ENCODE measurements around the gene SMAD3.
"Not testable (repeated sequence)": the region's sequence is repeated elsewhere in the genome, so short reads cannot be mapped to it uniquely, and the experiment has no call there.

SMAD3 gene

GRCh38 chr15:67067930-67068551 is 2.6 kb downstream of the SMAD3 start:
- peaks cover 56% of the 10 kb centered on the region for H3K4me1 ChIP-seq (ENCODE audit: control insufficient read depth, insufficient read depth, low read length)
- no peaks in the 10 kb centered on the region for H3K27me3 ChIP-seq (ENCODE audit: control insufficient read depth, insufficient read depth, low read length)
- H3K36me3 ChIP-seq (ENCODE audit: control insufficient read depth, insufficient read depth, low read length): no peaks in the 10 kb centered on the region
- H3K4me3 ChIP-seq (ENCODE audit: low read length): peak overlapping the region; percentile 88
- peak overlapping the region; percentile 93 for H3K9ac ChIP-seq (ENCODE audit: low read length)
- H3K9me3 ChIP-seq (ENCODE audit: control insufficient read depth, low read length): no peaks in the 10 kb centered on the region

- Histone ChIP-seq H3K4me1 (ENCODE audit: control insufficient read depth, insufficient read depth, low read length) (peaks cover 51% of the 10 kb centered on the region), H3K9ac (ENCODE audit: low read length) (peak overlapping the region; percentile 93)
Observed at GRCh38 chr15:67068710-67069400, 3.5 kb downstream of the SMAD3 start.

GRCh38 chr15:67070150-67070549 is 4.7 kb downstream of the SMAD3 start:
- no peaks in the 10 kb centered on the region for H3K9me3 ChIP-seq (ENCODE audit: control insufficient read depth, low read length)
- no peak overlapping the region for H3K4me3 ChIP-seq (ENCODE audit: low read length)
- no peaks in the 10 kb centered on the region for H3K36me3 ChIP-seq (ENCODE audit: control insufficient read depth, insufficient read depth, low read length)
- H3K4me1 ChIP-seq (ENCODE audit: control insufficient read depth, insufficient read depth, low read length): peaks cover 54% of the 10 kb centered on the region
- no peak overlapping the region for H3K9ac ChIP-seq (ENCODE audit: low read length)
- no peaks in the 10 kb centered on the region for H3K27me3 ChIP-seq (ENCODE audit: control insufficient read depth, insufficient read depth, low read length)

More at GRCh38 chr15:67068710-67069400, 3.5 kb downstream of the SMAD3 start:
- no peaks in the 10 kb centered on the region for H3K9me3 ChIP-seq (ENCODE audit: control insufficient read depth, low read length)
- peak overlapping the region; percentile 88 for H3K4me3 ChIP-seq (ENCODE audit: low read length)
- H3K36me3 ChIP-seq (ENCODE audit: control insufficient read depth, insufficient read depth, low read length): no peaks in the 10 kb centered on the region
- H3K27me3 ChIP-seq (ENCODE audit: control insufficient read depth, insufficient read depth, low read length): no peaks in the 10 kb centered on the region

- peaks cover 61% of the 10 kb centered on the region for H3K4me1 ChIP-seq (ENCODE audit: control insufficient read depth, insufficient read depth, low read length)
- H3K27me3 ChIP-seq (ENCODE audit: control insufficient read depth, insufficient read depth, low read length): no peaks in the 10 kb centered on the region
- H3K36me3 ChIP-seq (ENCODE audit: control insufficient read depth, insufficient read depth, low read length): no peaks in the 10 kb centered on the region
- H3K4me3 ChIP-seq (ENCODE audit: low read length): no peak overlapping the region
- no peak overlapping the region for H3K9ac ChIP-seq (ENCODE audit: low read length)
- no peaks in the 10 kb centered on the region for H3K9me3 ChIP-seq (ENCODE audit: control insufficient read depth, low read length)
Observed at GRCh38 chr15:67070892-67071664, 5.7 kb downstream of the SMAD3 start.

- peaks cover 75% of the 10 kb centered on the region for H3K4me1 ChIP-seq (ENCODE audit: control insufficient read depth, insufficient read depth, low read length)
- H3K9me3 ChIP-seq (ENCODE audit: control insufficient read depth, low read length): no peaks in the 10 kb centered on the region
- no peak overlapping the region for H3K4me3 ChIP-seq (ENCODE audit: low read length)
- no peaks in the 10 kb centered on the region for H3K27me3 ChIP-seq (ENCODE audit: control insufficient read depth, insufficient read depth, low read length)
- no peaks in the 10 kb centered on the region for H3K36me3 ChIP-seq (ENCODE audit: control insufficient read depth, insufficient read depth, low read length)
- H3K9ac ChIP-seq (ENCODE audit: low read length): no peak overlapping the region
Observed at GRCh38 chr15:67072442-67072841, 7.0 kb downstream of the SMAD3 start.

- H3K4me1 ChIP-seq (ENCODE audit: control insufficient read depth, insufficient read depth, low read length): peaks cover 75% of the 10 kb centered on the region
- H3K4me3 ChIP-seq (ENCODE audit: low read length): no peak overlapping the region
- no peaks in the 10 kb centered on the region for H3K36me3 ChIP-seq (ENCODE audit: control insufficient read depth, insufficient read depth, low read length)
Observed at GRCh38 chr15:67072958-67073357, 7.6 kb downstream of the SMAD3 start.

GRCh38 chr15:67074886-67075229 is 9.5 kb downstream of the SMAD3 start:
- Histone ChIP-seq H3K9ac (ENCODE audit: low read length) (no peak overlapping the region), H3K36me3 (ENCODE audit: control insufficient read depth, insufficient read depth, low read length) (no peaks in the 10 kb centered on the region), H3K4me1 (ENCODE audit: control insufficient read depth, insufficient read depth, low read length) (peaks cover 78% of the 10 kb centered on the region), H3K27me3 (ENCODE audit: control insufficient read depth, insufficient read depth, low read length) (no peaks in the 10 kb centered on the region), H3K4me3 (ENCODE audit: low read length) (no peak overlapping the region), H3K9me3 (ENCODE audit: control insufficient read depth, low read length) (no peaks in the 10 kb centered on the region)

More at GRCh38 chr15:67072958-67073357, 7.6 kb downstream of the SMAD3 start:
- Histone ChIP-seq H3K9me3 (ENCODE audit: control insufficient read depth, low read length) (no peaks in the 10 kb centered on the region), H3K9ac (ENCODE audit: low read length) (no peak overlapping the region), H3K27me3 (ENCODE audit: control insufficient read depth, insufficient read depth, low read length) (no peaks in the 10 kb centered on the region)

GRCh38 chr15:67075555-67076135 is 10.2 kb downstream of the SMAD3 start:
- peaks cover 79% of the 10 kb centered on the region for H3K4me1 ChIP-seq (ENCODE audit: control insufficient read depth, insufficient read depth, low read length)
- not testable (repeated sequence) for H3K9me3 ChIP-seq (ENCODE audit: control insufficient read depth, low read length); H3K27me3 ChIP-seq (ENCODE audit: control insufficient read depth, insufficient read depth, low read length); H3K4me3 ChIP-seq (ENCODE audit: low read length); H3K9ac ChIP-seq (ENCODE audit: low read length); H3K36me3 ChIP-seq (ENCODE audit: control insufficient read depth, insufficient read depth, low read length)

- Histone ChIP-seq H3K4me3 (ENCODE audit: low read length) (no peak overlapping the region), H3K9ac (ENCODE audit: low read length) (no peak overlapping the region), H3K36me3 (ENCODE audit: control insufficient read depth, insufficient read depth, low read length) (no peaks in the 10 kb centered on the region), H3K4me1 (ENCODE audit: control insufficient read depth, insufficient read depth, low read length) (peaks cover 86% of the 10 kb centered on the region), H3K9me3 (ENCODE audit: control insufficient read depth, low read length) (no peaks in the 10 kb centered on the region), H3K27me3 (ENCODE audit: control insufficient read depth, insufficient read depth, low read length) (no peaks in the 10 kb centered on the region)
Observed at GRCh38 chr15:67076147-67076843, 10.9 kb downstream of the SMAD3 start.

GRCh38 chr15:67077641-67078215 is 12.3 kb downstream of the SMAD3 start:
- Histone ChIP-seq H3K27me3 (ENCODE audit: control insufficient read depth, insufficient read depth, low read length) (no peaks in the 10 kb centered on the region), H3K36me3 (ENCODE audit: control insufficient read depth, insufficient read depth, low read length) (no peaks in the 10 kb centered on the region), H3K4me3 (ENCODE audit: low read length) (no peak overlapping the region), H3K9ac (ENCODE audit: low read length) (peak overlapping the region; percentile 44), H3K9me3 (ENCODE audit: control insufficient read depth, low read length) (no peaks in the 10 kb centered on the region), H3K4me1 (ENCODE audit: control insufficient read depth, insufficient read depth, low read length) (peaks cover 91% of the 10 kb centered on the region)

- Histone ChIP-seq H3K27me3 (ENCODE audit: control insufficient read depth, insufficient read depth, low read length) (no peaks in the 10 kb centered on the region), H3K36me3 (ENCODE audit: control insufficient read depth, insufficient read depth, low read length) (no peaks in the 10 kb centered on the region), H3K9ac (ENCODE audit: low read length) (no peak overlapping the region), H3K4me3 (ENCODE audit: low read length) (no peak overlapping the region), H3K9me3 (ENCODE audit: control insufficient read depth, low read length) (no peaks in the 10 kb centered on the region), H3K4me1 (ENCODE audit: control insufficient read depth, insufficient read depth, low read length) (peaks cover 92% of the 10 kb centered on the region)
Observed at GRCh38 chr15:67079361-67079760, 14.0 kb downstream of the SMAD3 start.

Data from mucosa of stomach (tissue), 1 donor.